Measurements from ENCODE around the gene P2RY6.

The P2RY6 gene

DNA sequence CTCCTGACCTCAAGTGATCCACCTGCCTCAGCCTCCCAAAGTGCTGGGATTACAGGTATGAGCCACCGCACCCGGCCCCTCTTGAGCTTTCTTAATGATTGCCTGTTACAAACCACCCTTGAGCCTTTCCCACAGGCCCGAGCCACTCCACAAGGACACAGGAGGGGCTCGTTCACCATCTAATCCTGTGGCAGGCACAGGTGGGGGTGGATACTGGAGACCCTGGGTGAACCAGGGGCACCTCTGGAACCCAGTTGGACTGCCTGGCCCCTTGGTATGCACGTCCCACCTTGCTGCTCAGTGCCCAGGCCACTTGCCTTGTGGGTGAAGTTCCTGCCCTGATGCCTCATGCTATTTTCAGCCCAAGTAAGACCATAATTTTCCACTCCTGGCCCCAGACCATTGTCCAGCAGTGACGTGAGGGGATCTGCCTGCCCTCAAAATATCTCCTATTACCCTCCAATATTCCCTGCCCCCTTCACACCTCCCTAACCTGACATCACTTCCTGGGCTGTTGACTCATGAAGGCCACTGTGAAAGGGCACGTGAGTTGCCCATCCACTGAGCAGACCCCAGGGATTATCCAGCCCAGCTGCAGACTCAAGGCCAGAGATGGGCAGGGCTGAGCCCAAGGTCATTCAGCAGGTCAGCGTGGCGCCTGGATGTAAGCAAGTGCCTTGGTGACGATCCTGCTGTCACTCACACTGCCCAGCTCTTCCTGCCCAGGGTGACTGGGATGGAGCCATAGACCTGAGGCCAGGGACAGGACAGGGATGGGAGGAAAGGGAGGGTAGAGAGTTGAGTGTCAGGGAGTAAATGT lies 34.5 kb upstream of the P2RY6 start:
- no peak for FAIRE-seq

DNA sequence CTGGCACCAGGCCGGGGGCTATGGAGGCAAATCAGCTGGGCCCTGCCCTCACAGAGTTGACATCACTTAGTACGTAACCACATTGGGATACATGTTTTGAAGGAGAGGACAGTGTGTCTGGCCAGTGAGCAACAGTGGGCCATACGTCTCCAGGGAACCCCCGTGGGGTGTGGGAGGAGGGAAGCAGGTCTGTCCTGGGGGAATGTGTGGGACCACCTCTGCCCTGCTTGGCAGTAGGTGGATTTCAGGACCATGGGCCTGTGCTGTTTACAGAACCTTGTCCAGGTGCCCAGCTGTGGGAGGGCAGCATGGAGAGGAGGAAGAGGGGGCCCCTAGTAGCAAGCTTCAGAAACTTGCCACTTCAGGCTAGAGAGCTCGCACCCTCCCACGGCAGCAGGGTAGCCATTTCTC lies 33.0 kb upstream of the P2RY6 start:
- no peak for FAIRE-seq

DNA sequence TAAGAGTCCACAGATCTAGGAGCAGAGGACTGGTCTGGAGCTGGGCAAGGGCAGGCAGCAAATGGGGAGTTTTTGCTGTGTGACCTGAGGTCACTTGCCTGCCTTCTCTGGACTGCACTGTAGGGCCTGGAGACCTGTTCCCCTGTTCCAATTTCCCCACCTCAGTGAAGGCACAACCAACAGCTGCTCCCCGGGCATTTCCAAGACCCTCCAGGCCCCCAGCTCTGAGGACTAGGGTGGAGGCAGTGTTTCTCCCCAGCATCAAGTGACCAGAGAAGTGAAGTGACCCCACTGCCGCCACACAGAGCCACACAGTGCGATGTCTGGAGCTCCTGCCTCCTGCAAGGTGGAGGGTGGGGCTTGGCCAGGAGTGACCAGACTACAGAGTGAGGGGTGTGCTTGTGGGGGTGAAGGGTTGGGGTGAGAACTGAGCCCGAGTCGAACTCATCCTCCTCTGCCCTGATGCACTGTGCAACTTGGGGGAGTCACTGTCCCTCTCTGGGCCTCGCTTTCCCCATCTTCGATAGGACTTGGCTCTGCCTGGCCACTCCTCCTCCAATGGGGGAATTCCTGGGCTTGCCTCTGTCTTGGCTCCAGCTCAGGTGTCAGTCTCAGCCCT lies 32.5 kb upstream of the P2RY6 start:
- FAIRE-seq: no peak

DNA sequence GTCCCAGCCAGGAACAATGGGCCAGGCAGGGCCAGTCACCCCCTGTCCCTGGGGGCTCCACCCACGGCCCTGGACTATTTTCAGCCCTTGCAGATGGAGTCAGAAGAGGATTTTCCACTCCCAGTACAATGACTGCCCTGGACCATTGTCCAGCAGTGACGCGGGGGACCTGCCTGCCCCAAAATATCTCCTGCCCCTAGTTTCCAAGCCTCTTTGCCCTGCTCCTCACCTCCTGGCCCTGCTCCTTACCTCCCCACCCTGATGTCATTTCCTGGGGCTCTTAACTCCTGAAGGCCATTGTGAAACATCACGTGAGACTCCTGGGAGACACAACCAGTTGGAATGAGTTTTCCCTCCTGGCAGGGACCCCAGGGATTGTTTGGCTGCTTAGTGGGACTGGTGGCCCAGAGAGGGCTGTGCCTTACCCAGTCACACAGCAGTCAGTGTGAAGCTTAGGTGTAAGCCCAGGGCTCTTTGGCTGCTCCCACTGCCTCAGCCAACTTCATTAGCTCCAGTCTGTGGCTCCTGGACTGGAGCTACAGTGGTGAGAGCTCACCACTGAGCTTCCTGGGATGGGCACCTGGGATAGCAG lies 31.9 kb upstream of the P2RY6 start:
- no peak for FAIRE-seq

DNA sequence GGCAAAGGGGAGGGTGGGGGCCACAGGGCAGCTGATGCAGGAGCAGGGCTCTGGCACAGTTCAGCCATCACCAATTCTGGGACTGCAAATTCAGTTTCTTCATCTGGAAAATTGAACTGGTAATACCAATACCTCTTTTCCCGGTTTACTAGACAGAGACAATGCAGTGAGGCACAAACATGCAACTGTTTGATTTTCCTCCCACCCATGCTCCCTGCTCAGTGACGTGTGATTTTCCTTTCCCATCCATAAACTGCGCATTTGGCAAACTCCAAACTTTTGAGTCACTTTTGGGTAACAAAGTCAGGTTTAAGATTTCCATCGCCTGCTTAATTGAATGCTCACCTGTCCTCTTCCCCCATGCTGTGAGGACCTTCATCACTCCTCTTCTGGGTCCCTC lies 30.8 kb upstream of the P2RY6 start:
- FAIRE-seq: no peak

DNA sequence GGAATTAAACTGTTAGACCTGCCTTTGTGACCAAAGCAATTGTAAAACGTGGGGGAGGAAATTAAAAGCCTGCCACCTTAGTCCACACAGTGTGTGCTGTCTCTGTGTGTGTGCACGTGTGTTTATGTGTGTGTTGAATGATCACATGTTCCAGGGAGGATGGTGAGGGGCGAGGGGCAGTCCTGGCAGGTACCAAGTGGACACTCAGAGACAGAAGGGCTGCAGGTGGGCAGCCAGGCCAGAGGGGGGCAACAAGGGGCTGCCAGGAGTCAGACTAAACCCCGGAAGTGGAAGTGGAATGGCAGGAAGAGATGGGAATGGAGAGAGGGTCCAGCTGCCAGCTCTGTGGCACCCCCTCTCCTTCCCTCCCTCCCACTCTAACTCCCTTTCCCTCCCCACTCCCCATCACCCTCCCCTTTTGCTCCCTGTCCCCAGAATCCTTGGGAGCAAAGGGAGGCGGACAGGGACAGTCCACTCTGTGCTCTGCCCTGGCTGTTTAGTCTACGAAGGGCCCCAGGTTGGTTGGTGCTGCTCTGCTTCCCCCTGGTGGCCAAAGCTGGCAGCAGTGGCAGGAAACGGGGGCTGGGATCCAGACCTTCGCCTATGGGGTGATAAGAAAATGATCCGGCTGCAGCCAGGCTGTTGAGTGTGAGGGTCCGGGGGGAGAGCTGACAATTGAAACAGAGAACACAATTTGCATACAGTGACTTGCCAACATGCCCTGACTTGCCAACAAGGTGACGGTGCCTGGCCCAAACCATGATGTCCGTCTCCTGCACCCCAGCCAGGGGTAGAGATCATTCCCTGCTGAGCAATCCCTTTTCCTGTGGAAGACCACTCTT lies 29.7 kb upstream of the P2RY6 start:
- no peak for FAIRE-seq

DNA sequence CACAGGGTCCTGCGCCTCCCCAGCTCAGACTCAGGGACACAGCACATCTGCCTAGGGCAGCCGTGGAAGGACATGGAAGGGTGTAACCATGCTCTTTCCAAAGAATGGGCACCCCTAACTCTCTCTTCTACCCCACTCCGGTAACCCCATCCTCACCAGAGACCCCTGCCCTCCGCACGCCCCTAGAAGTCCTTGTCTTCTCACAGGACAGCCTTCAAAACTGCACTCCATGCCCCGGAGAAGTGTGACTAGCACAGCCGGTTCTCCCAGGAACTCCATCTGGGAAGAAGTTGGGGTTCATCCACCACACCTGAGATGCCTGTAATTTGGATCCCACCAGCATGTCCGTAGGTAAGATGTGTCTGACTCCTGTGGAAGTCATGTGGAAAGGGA lies 29.0 kb upstream of the P2RY6 start:
- no peak for FAIRE-seq

DNA sequence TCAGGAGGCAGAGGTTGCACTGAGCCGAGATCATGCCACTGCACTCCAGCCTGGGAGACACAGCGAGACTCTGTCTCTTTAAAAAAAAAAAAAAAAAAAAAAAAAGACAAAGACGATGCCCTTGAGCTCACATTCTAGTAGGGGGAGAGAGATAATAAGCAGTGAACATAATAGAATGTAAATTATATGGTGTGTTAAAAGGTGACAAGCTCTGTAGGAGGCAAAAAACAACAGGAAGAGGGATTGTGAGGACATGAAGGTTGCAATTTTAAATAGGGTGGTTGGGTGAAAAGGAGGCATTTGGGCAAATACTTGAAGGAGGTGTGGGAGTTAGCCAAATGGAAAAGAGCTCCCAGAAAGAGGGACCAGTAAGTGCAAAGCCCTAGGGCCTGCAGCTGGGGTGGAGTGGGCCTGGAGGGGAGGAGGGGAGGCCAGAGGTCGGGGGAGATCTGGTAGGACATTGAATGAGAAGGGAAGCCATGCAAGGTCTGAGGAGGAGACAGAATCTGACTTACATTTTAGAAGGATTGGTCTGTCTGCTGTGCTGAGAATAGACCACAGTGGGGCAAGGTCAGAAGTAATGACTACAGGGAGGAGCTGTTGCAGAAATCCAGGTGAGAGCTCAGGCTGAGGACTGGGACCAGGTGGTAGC lies 27.4 kb upstream of the P2RY6 start:
- no peak for FAIRE-seq

DNA sequence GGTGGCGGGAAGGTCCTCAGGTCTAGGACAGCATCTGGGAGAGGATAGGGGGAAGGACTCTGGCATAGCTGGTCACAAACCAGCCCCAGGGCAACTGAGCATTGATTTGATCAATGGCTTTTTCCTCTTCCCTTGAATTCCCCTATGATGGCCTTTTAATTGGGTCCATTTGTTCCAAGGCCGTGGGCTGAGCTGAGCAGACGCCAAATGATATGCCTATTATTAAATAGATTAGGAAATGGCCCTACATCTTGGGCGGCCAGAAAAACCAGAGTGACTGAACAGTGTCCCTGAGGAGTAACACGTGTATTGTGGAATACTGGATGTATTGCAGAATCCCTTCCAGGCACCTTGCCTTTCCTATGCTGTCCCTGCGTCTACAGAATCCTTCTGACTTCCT lies 26.7 kb upstream of the P2RY6 start:
- FAIRE-seq: no peak

DNA sequence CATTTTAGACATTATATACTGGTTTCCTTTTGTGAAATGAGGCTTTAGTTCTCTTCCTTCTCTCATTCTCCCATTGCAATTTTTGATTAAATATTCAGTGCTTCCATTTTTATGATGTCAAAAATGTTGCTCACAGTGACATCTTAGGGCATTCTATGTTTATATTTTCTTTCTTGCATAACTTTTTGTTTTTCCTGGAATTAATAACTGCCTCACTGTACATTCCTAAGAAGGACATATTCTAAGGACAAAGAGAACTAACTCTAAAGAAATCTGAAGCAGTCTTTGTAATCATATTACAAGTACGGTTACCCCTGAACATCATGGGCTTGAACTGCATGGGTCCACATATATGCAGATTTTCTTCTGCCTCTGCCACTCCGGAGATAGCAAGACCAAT lies 25.8 kb upstream of the P2RY6 start:
- FAIRE-seq: no peak

DNA sequence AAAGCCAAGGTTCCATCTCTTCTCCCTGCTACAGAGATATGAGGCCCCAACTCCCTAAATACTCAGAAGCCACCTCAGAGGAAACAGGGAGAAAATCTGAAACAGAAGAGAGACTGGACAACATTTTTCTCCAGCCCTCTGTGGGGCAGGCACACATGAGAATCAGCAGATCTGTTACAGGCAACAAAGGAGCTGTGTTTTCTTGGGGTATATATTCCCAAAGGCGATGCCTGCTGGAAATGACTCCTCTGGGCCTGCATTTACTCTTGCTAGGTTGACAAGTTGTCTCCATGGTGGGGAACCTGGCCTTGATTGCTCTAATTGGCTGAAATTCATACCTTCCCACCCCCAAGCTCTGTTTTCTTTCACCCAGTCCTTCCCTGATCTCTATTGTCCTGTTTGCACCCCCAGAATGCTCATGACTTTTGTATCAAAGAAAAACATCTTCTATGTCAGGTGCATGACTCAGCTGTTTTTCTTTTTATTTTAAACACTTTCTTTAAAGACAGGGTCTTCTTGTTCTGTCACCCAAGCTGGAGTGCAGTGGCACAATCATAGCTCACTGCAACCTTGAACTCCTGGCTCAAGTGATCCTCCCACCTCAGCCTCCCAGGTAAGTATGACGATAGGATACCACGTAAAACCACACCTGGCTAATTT lies 23.5 kb upstream of the P2RY6 start:
- FAIRE-seq: no peak

DNA sequence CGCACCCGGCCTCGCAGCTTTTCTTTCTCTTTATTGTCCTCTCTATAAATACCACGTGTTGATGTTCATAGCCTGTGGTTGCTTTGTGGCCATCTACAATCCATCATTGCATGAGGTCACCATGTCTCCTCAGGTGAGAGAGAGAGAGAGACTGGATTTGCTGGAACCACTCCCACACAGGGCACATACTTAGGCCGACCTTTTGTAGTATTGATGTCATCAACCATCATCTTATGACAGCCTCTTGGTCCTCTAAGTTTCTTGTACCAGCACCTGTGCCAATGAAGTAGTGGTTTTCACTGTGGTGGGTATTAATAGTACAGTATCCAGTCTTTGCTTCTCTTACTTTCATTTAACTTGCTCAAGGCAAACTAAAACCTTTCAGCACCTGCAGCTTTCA lies 22.8 kb upstream of the P2RY6 start:
- no peak for FAIRE-seq

DNA sequence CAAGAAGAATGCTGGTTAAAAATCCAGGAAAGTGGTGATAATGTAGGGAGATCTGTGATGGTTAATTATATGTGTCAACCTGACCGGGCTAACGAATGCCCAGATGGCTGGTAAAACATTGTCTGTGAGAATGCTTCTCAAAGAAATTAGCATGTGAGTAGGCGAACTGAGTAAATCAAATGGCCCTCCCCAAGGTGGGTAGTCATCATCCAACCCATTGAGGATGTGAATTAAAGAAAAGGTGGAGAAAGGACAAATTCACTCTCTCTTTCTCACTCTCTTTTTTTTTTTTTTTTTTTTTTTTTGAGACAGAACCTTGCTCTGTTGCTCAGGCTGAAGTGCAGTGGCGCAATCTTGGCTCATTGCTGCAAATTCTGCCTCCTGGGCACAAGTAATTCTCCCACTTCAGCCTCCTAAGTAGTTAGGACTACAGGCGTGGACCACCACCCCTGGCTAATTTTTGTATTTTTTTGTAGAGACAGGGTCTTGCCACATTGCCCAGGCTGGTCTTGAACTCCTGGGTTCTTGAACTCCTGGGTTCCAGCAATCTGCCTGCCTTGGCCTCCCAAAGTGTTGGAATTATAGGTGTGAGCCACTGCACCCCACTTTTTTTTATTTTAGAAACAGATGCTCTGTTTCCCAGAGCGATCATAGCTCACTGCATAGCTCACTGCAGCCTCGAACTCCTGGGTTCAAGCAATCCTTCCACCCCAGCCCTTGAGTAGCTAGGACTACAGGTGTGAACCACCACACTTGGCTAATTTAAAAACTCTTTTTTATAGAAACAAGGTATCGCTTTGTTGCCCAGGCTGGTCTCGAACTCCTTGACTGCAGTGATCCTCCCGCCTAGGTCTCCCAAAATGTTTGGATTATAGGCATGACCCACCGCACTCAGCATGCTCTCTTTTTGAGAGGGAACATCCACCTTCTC lies 22.0 kb upstream of the P2RY6 start:
- no peak for FAIRE-seq

DNA sequence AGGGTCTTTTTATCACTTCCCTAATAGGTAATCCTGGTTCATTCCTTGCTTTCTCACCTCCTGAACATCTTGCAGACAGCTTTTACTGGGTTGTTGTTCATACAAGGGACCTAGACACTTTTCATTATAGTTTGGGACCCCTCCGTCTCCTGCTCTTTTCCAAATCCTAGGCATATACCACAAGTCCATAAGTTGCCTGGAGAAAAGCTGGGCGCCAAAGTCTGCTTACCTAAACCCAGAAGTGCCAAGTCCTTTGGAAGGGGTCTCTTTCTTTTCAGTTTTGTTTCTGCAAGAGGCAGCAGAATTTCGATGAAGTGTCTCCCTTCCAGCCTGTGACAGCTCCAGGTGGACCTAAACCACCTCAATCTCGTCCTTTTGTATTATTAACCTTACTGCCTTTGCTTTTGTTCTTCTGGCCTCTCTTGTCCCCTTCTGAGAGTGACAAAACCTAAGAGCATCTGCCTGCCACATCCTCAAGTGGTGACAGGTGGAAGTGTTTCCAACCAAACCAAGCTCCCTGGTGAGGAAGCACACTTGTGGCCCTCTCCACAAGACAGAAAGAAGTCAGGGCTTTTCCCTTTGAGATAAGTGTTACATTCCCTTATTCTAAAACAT lies 19.5 kb upstream of the P2RY6 start:
- no peak for FAIRE-seq

DNA sequence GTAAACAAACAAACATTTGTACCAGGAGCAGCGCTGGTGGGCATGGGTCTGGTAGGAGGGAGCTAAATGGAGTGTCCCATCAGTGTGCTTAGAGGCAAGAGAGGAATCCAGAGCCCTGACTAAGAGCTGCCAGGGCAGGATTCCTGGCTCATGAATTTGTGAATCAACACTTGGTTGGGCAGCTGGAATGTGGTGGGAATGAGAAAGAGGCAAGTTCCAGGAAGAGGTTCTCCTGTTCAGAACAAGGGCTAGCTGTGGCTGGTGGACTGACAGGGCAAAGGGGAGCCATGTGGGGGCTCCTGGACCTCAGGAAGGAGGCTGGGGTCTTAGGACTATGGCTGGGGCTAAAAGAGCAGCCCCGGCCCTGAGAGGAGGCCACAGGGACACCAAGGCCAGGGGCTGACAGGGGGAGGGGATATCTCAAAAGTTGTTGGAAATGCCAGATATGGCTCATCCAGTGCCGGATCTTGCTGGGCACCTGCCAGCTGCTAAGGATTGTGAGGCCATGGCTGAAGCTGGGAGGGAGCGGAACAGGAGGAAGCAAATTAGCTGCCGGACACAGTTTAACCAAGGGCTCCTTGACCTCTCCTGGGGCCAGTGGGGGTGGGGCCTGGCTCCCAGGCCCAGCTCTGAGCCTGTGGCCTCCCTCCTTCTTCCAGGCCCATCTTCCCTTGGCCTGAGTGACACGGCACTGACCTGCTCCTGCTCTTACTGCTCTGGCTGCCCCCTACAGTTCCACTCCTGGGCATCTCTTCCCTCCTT lies 14.6 kb upstream of the P2RY6 start:
- no peak for FAIRE-seq

DNA sequence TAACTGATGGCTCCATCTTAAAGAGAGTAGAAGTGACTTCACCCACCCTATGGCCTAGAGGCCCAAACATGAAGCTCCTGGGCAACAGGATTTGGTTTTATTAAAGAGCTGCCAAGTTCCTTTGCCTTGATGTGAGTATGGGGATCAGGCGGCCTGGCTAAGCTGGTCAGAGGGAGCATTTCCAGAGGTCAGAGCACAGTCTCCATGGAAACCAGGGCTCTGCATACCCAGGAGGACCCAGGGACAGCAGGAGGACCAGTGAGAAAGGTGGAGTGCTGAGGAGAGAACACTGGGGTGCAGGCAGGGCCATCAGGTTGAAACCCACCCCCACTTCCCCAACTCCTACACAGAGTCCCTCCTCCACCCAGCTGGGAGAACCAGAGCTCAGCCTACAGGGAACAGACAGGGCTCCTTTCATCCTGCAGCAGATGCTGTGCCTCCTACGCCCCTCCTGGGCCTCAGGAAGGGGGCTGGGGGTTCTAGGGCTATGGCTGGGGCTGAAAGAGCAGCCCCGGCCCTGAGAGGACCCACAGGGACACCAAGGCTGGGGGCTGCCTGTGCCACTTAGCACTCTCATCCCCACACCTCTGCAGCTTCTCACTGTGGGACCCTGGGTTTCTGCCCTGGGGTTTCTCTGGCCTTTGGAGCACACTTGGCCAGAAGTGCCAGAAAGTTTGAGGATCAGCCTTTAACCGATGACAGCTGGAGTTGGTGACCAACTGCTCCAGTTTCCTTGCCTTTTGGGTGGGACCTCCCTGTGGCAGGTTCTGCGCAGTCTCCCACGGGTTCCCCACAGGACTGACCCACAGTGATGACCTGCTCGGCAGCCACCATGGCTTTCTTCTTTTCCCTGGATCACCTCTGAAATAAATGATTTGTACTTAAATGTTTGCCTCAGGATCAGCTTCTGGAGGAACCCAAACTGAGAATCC lies 13.8 kb upstream of the P2RY6 start:
- FAIRE-seq: no peak

DNA sequence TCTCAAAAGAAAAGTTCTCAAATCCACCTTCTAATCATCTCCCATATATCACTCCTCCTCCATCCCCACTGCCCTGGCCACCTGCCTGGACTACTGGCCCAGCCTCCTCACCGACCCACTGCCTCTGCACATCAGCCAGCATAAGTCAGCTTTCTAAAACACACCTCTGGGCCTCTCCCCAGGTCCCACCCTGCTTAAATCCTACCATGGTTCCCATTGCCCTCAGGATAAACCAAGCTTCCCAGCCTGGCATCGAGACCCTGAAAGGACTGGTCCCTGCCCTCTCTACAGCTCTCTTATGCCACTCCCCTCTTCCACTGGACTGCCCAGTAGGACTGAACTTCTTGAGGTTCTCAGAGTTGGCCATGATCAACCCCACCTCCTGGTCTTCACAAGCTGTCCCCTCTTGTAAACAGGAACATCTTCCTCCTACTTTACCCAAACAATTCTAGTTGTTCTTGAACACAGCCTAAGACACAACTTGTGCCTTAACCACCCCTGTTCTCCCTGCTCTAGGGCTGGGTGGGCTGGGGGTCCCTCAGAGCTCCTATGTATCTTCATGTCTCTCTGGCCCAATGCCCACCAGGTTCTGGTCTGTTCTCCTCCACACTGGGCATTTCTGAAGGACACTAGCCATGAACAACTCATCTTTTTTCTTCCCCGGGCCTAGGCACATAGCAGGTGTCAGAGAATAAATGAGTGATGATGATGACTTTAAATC lies 12.6 kb upstream of the P2RY6 start:
- FAIRE-seq: no peak

DNA sequence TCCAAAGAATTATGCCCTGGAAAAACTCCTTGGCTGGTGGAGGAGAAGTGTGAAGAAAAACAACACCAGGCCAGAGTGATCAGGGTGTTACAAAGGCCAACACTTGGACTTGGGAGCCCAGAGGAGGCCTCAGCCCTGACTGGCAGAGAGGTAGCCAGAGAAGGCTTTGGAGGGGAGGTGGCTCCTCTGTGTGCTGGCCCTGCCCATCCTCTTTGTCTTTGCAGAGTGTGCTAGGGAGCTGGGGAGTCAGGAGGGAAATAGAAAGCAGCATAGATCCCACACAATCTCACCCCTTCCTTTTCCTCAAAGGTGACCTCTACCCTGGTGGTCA lies 12.0 kb upstream of the P2RY6 start:
- FAIRE-seq: no peak

All from TTC549 (cell line).